ENCODE measurements around the gene WDR33. TPM values are rescaled to one million over a fixed set of nuclear protein-coding genes. Genes with fewer than 3 reads are reported as not detected.
A peak's percentile ranks its signal among the peaks of the same experiment; 100 is the strongest.
"Not testable (repeated sequence)": the region's sequence is repeated elsewhere in the genome, so short reads cannot be mapped to it uniquely, and the experiment has no call there.

WDR33 gene
- total RNA-seq, 1 donor from 2014 or later = 55.4 TPM

DNA sequence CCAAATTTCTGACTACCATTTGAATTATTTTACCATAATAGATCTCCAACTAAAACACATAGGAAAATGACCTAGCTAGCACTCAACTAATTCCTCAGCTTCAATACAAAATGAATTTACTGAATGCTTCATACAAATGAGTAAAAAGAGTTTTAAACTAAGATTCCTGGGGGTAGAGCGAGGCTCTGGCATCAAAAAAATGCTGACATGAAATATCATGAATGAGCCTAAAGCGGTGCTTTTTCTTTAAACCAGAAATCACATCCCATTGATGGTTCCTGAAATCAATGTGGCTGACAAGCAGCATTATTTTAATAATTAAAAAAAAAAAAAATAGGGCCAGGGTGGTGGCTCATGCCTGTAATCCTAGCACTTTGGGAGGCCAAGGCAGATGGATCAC lies 32.1 kb downstream of the WDR33 start:
- Histone ChIP-seq H3K4me1 (peaks cover 34% of the 10 kb centered on the region), H3K9me3 (no peaks in the 10 kb centered on the region), H3K27ac (no peak overlapping the region), H3K4me3 (no peak overlapping the region), H3K36me3 (no peaks in the 10 kb centered on the region), H3K27me3 (ENCODE audit: low read depth) (no peaks in the 10 kb centered on the region)
- TF ChIP-seq, protein P1, sequence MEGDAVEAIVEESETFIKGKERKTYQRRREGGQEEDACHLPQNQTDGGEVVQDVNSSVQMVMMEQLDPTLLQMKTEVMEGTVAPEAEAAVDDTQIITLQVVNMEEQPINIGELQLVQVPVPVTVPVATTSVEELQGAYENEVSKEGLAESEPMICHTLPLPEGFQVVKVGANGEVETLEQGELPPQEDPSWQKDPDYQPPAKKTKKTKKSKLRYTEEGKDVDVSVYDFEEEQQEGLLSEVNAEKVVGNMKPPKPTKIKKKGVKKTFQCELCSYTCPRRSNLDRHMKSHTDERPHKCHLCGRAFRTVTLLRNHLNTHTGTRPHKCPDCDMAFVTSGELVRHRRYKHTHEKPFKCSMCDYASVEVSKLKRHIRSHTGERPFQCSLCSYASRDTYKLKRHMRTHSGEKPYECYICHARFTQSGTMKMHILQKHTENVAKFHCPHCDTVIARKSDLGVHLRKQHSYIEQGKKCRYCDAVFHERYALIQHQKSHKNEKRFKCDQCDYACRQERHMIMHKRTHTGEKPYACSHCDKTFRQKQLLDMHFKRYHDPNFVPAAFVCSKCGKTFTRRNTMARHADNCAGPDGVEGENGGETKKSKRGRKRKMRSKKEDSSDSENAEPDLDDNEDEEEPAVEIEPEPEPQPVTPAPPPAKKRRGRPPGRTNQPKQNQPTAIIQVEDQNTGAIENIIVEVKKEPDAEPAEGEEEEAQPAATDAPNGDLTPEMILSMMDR (IDR thresholded peaks at IDR 0.05) = no peak
- no peak for DNase-seq
- intact Hi-C loops (cut with DNase I) = no loop called here
- ATAC-seq = no peak

DNA sequence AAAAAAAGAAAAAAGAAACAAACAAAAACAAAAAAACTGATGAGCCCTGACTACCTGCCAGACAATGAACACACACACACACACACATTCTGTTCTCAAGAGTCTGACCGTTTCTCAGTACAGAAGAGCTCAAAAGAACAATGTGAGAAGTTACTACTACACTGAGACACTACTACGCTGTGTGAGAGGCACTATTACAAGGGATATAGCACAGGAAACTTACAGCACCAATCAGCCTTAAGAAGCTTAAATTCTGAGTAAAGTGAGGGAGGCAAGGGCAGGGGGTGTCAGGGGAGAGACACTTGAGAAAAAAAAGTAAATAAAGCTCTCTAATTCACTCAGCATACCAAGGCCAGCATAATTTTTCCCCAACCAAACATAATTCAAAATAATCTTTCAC lies 32.5 kb downstream of the WDR33 start:
- intact Hi-C loops (cut with DNase I) = no loop called here
- ATAC-seq = peak in 1 of 2 donors; percentile 18

DNA sequence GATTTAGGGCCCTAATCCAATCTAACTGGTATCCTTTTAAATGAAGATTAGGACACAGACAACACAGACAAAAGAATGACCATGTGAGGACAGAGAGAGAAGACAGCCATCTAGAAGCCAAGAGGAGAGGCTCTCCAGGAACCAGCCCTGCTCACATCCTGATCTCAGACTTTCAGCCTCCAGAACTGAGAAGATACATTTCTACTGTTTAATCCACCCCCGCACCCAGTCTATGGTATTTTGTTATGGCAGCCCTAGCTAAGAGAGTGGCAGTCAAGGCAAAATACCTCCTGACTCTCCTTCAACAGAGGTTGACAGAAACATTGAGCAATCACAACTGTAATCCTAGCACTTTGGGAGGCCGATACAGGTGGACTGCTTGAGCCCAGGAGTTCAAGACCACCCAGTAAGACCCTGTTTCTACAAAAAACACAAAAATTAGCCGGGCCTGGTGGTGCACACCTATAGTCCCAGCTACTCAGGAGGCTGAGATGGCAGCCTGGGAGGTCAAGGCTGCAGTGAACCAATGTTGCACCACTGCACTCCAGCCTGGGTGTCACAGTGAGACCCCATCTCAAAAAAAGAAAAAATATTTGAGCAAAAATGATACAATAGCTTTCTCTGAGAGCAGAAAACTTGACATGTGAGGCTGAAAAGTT lies 34.7 kb downstream of the WDR33 start:
- Histone ChIP-seq H3K9me3 (no peaks in the 10 kb centered on the region), H3K36me3 (no peaks in the 10 kb centered on the region), H3K27ac (no peak overlapping the region), H3K27me3 (ENCODE audit: low read depth) (no peaks in the 10 kb centered on the region), H3K4me3 (no peak overlapping the region), H3K4me1 (peaks cover 31% of the 10 kb centered on the region)
- TF ChIP-seq, protein P1 (IDR thresholded peaks at IDR 0.05) = no peak
- ATAC-seq = peak; percentile 42 to 58
- intact Hi-C loops (cut with DNase I) = no loop called here
- no peak for DNase-seq

More for the DNA sequence above, 32.5 kb downstream of the WDR33 start:
- H3K27me3 ChIP-seq (ENCODE audit: low read depth) = no peaks in the 10 kb centered on the region
- no peak for DNase-seq
- H3K9me3 ChIP-seq = no peaks in the 10 kb centered on the region
- TF ChIP-seq, protein P1 (IDR thresholded peaks at IDR 0.05) = no peak
- H3K4me1 ChIP-seq = peaks cover 34% of the 10 kb centered on the region
- H3K36me3 ChIP-seq = no peaks in the 10 kb centered on the region
- H3K27ac ChIP-seq = no peak overlapping the region
- H3K4me3 ChIP-seq = no peak overlapping the region

DNA sequence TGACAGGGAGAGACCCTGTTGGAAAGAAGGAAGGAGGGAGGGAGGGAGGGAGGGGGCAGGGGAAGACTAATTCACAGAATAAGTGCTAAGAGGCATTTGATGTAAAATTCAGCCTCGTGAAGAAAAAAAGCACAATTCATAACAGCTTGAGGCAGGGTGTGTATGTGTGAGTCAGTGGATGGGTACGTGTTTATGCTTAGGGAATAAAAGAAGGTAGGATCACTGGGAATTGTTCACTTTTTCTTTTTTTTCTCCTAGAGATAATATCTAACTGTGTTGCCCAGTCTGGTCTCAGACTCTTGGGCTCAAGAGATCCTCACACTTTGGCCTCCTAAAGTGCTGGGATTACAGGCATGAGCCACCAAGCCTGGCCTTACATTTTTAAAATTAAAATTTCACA lies 39.2 kb downstream of the WDR33 start:
- H3K36me3 ChIP-seq = peaks cover 44% of the 10 kb centered on the region
- TF ChIP-seq, protein P1 (IDR thresholded peaks at IDR 0.05) = no peak

DNA sequence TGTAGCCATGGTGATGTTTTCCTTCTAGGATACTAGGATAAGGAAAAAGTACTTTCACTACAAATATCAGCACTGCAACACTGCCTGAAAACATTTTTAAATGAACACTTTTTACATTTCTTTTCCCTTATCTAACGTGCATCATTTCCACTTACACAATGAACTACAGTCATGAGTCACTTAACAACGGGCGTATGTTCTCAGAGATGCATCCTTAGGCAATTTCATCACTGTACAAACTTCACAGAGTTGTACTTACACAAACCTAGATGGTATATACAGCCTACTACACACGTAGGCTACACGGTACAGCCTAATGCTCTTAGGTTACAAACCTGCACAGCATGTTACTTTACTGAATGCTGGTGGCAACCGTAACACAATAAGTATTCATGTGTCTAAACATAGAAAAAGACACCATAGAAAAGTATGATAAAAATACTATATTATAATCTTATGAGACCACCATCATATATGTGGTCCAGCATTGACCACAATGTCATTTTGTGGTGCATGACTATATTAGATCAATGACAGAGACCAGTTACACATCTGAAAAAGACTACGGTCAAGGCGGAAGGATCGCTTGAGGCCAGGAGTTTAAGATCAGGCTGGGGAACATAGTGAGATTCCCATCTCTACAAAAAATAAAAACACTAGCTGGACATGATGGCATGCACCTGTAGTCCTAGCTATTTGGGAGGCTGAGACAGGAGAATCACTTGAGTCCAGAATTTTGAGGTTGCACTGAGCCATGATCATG lies 39.8 kb downstream of the WDR33 start:
- Histone ChIP-seq H3K9me3 (no peaks in the 10 kb centered on the region), H3K27ac (no peak overlapping the region), H3K27me3 (ENCODE audit: low read depth) (no peaks in the 10 kb centered on the region), H3K4me1 (peaks cover 10% of the 10 kb centered on the region), H3K4me3 (no peak overlapping the region), H3K36me3 (peaks cover 50% of the 10 kb centered on the region)
- no peak for ATAC-seq
- TF ChIP-seq, protein P1 (IDR thresholded peaks at IDR 0.05) = no peak
- DNase-seq = no peak
- intact Hi-C loops (cut with DNase I) = no loop called here

More for the DNA sequence above, 39.2 kb downstream of the WDR33 start:
- H3K27ac ChIP-seq = no peak overlapping the region
- no peak for ATAC-seq
- no peaks in the 10 kb centered on the region for H3K27me3 ChIP-seq (ENCODE audit: low read depth)
- peaks cover 16% of the 10 kb centered on the region for H3K4me1 ChIP-seq
- intact Hi-C loops (cut with DNase I) = no loop called here
- H3K4me3 ChIP-seq = no peak overlapping the region
- H3K9me3 ChIP-seq = no peaks in the 10 kb centered on the region
- DNase-seq = no peak

DNA sequence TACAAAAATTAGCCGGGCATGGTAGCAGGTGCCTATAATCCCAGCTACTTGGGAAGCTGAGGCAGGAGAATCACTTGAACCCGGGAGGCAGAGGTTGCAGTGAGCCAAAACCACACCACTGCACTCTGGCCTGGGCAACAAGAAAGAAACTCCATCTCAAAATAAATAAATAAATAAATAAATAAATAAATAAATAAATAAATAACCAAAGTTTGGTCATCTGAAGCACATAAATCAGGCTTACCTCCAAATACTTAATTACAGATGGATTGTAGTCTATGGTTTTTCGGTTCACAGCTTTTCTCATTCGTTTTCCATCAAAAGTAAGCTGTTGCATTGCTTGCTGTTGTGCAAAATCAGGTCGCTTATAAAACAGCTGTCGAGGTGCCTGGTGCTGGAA lies 40.4 kb downstream of the WDR33 start:
- ATAC-seq; H3K27me3 ChIP-seq (ENCODE audit: low read depth); H3K9me3 ChIP-seq; H3K4me3 ChIP-seq; DNase-seq; H3K4me1 ChIP-seq; H3K27ac ChIP-seq; intact Hi-C loops (cut with DNase I): not testable (repeated sequence)
- peaks cover 56% of the 10 kb centered on the region for H3K36me3 ChIP-seq
